ENCODE results near the gene SMAD6.

The SMAD6 gene

DNA sequence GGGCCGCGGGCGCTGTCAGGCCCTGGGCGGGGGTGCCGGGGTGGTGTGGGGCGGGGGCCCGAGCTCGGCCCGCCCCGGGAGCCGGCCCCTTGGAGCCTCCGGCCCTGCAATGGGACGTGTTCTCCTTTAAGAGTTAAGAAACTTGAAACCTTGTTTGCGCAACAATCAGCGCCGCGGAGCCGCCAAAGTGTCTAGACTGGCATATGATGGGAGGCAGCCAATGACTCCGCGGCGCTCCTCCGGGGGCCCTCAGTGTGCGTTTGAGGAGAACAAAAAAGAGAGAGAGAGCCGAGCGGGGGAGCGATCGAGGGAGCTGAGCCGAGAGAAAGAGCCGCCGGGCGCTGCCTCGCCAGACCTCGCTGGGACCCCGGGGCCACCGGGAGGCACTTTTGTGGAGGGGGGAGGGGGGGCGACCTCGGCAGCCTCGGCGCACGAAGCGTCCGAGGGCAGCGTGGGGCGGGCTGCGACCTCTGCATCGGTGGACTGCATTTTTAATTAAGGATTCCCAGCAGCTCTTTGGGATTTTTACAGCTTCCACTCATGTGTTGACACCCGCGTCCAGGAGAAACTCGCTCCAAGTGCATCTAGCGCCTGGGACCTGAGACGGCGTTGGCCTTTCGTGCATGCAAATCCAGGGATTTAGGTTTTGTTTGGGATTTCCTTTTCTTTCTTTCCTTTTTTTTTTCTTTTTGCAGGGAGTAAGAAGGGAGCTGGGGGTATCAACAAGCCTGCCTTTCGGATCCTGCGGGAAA is at the start of gene SMAD6:
Gene SMAD6, plus strand, starts transcription at position 202 of the 752 bp plus-strand sequence. CDS start 1,023 bp downstream, outside the sequence.
- DNase-seq (ENCODE audit: low spot score) = peak; percentile 66

DNA sequence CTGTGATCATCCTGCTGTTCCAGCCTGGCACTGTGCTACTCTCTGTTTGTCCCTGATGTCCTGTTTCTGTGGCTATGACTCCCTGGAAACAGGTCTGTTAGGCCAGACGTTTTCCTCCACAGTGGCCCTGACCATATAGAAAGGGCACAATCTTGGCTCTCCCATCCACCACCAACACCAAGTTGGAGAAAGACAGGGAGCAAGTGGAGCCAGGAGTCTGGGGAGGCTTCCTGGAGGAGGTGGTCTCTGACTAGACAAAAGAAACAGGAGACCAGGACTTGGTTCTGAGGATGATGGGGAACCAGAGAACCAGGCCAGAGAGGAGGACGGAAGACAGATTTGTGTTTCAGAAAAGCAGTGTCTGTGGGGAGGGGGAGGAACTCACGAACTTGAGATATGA is 49.2 kb upstream of the SMAD6 start:
- no peak for DNase-seq (ENCODE audit: low spot score)

DNA sequence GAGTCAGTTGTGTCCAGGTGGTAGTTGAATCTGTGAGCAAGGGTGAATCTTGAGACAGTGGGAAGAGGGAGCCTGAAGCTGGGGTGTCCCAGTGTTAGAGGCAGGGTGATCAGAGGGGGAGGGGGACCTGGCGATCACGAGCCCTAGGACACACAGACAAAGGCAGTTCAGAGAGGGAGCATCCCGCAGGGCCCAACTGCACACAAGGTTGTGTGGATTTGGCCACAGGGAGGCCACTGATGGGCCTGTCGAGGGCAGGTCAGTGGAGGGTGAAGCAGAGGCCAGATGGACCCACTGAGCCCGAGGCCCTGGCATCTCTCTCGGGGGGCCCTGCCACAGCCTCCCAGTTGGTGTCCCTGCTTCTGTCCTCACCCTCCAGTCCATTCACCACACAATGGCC is 48.6 kb upstream of the SMAD6 start:
- DNase-seq (ENCODE audit: low spot score) = no peak

DNA sequence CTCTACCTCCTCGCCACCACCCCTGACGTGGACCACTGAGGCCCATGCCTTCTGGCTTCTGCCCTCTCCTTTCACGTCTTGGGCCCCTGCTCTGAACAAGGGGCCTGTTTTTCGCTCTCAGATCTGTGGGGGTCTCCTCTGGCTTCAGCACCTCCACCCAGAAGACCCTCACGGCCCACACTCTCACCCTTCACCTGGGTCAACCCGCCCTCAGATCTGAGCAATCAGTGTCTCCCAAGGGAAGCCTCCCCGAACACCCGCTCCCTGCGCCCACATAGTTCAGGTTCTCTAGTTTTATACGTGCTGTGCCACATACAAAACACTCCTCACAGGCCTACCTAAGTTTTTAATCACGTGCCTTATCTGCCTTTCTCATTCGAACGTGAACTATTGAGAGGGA is 48.2 kb upstream of the SMAD6 start:
- DNase-seq (ENCODE audit: low spot score) = no peak

DNA sequence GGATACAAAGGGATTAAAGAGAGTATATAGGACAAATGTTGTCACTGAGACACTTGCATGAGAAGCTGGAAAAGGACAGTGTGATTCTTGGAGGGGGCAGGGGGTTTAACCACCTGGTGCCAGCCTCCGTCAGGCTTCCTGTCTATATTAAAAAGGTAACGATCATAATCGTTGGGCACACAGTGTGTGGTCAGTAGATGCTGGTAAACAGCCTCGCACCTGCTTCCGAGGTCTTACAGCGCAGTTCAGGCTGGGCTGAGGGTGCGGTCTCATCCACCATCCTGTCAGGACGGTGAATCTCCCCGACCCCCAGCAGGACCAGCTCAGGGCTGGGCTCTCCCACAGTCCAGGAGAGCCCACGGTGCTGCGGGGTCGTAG is 47.7 kb upstream of the SMAD6 start:
- no peak for DNase-seq (ENCODE audit: low spot score)

DNA sequence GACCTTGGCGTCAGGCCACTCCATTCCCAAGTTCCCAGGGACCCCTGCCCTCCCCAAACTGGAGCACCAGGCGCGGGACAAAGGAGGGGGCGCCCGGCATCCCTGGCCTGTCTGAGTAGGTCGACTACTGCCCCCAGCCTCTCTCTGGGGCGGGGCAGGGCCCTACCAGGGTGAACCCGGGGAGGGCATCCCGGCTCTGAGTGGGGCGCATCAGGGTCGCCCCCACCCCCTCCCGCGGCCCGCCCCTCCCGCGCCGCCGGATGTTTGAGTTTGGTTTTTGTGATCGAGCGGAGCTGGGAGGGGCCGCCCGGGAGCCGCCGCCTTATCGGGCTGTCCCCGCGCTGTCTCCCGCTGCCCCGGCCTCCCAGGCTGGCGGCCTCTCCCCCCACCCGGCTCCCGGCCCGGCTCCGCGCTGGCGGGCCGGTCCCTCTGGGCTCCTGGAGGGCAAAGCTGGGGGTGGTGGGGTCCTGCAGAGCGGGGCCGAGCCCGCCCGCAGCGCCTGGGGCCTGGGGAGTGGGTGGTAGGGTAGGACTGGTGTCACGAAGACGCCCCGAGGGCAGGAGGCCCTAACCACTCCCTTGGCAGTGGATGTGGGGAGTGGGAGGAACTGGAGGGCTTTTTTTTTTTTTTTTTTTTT is 47.2 kb upstream of the SMAD6 start:
- no peak for DNase-seq (ENCODE audit: low spot score)

DNA sequence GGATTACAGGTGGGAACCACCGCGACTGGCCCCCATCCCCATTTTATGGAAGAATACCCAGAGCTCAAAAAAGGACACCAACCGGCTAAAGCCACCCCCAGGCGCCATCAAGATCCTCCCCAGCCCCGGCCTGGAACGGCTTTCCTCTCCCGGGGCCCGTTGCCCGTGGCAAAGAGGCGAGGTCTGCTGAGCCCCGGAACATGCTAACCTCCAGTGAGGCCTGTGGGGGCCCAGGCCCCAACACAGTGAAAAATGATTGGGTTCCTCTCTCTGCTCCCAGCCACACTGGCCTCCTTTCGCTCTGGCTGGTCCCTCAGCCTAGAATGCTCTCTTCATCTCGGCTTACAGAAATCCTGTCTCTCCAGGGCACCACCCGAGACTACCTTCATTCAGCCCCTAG is 46.5 kb upstream of the SMAD6 start:
- no peak for DNase-seq (ENCODE audit: low spot score)

DNA sequence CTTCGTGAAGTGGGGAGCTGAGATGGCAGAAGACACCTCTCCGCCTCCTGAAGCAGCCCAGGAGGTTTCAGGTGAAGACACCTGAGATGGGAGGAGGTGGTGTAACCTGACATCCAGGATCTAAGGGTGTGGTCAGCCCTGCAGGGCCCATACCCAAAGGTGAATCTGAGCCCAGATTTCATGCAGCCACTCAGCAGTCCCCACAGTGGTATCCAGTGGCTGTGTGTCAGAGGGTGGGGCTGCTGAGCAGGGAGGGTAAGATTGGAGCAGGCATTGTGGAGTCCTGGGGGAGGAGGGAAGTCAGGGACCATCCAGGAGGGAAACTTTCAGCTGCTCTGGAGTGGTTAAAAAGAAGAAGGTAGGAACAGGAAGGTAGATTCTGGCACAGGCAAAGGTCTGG is 46.0 kb upstream of the SMAD6 start:
- DNase-seq (ENCODE audit: low spot score) = no peak

DNA sequence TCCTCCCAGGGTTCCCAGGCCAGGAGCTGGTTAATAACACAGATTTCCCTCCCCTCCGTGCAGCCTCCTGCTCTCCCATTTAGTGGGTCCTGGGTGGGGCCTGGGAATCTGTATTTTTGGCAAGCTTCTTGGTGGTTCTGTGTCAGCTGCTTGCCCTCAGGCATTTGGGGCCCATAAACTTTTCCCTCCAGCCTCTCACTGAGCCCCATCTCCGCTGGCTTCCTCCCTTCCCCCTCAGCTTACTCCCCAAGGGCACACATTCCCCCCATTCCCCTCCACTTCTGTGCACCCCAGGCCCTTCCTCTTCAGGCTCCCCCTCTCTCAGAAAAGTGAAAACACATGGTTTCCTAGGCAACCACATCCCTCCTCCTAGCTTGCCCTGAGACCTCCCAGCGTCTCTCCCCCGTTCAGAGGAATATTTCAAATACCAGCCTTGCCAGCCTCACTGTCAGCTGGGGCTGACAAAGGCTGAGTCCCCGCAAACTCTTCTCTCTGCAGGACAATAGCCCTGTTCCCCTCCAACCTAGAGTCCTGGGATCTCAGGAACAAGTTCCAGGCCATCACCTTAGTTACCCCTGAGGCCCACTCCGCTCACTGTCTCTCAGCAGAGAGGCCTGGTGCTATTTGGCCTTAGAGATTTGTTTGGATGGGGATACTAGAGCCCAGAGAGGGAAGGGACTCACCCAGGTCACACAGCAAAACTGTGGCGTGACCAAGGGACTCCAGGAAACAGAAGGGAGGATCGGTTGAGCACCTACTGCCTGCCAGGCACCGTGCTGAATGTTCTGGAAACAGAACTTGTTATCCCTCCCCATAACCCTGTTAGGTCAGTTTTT is 44.6 kb upstream of the SMAD6 start:
- no peak for DNase-seq (ENCODE audit: low spot score)

DNA sequence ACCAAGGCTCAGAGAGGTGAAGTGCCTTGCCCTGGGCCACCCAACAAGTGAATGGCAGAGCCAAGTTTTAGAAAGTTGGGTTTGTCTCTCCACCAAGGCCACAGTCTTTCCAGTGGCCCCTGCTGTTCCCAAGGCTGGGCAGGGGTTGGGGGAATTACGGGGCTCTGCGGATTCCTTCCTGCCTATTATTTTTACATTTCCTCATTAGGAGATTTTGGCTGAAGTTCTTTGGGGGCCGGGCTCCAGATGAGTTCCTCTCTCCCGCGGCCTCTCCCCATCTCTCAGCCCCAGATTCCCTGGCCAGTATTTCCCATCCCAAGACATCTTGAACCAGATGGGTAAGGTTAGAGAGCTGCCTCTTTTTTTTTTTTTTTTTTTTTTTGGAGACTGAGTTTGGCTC is 44.0 kb upstream of the SMAD6 start:
- DNase-seq (ENCODE audit: low spot score) = no peak

DNA sequence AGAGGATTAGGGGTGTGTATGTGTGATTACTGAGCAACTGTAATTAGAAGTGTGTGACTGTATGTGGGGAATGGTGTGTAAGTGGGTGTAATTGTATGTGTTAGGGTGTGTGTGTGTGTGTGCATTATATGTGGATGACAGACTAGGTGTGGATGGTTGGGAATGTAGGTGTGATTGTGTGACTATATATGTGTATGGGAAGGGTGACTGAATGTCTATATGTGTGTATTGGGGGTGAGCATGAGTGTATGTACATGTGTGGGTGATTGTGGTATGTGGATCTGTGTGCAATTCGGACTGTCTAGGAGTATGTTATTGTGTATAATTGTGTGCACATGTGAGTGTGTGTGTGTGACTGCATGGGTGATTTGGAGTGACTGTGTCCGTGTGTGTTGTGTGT is 43.2 kb upstream of the SMAD6 start:
- no peak for DNase-seq (ENCODE audit: low spot score)

DNA sequence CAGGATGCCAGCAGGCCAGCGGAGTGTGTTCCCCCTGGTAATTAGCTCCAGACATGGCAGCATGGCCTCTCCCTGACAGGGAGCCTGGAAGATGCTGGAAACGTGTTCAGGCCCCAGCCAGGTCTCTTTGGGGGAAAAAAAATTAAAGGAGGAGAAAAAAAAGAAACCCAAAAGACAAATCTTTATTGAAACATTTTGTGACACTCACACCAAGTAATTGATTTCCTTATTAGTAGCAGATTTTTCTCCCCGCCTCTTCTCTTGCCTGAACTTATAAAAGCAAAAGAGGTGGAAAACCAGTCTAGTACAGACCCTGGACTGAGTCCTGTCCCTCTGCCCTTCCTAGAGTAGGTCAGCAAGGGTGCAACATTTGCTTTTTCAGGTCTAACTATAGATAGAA is 42.7 kb upstream of the SMAD6 start:
- no peak for DNase-seq (ENCODE audit: low spot score)

DNA sequence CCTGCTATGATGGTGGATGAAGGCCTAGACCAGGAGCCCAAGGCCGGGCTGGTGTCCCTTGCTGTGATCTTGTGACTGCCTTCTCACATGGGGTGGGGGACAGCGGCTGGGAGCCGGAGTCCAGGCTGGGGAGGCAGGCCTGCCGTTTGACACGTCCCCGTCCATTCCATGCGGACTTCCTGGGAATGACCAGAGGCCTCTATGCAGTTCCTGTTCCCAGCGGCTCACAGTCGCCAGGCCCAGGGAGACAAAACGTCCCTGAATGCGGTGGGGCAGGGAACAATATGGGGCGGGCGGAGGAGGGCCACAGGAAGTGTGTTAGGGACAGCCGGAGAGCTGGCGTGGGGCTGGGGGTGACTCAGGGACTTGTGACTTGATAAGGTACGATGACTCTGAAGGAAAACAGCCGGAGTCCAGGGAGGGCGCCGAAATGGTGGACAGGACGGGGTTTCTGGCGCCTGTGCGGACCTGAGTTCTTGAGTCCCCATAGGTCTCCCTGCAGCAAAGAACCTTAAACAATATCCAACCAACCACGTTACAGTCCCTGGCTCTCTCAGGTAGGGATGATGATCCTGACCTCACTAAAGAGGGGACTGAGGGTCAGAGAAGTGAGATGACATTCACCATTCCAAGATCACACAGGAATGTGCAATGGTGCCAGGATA is 40.5 kb upstream of the SMAD6 start:
- no peak for DNase-seq (ENCODE audit: low spot score)

DNA sequence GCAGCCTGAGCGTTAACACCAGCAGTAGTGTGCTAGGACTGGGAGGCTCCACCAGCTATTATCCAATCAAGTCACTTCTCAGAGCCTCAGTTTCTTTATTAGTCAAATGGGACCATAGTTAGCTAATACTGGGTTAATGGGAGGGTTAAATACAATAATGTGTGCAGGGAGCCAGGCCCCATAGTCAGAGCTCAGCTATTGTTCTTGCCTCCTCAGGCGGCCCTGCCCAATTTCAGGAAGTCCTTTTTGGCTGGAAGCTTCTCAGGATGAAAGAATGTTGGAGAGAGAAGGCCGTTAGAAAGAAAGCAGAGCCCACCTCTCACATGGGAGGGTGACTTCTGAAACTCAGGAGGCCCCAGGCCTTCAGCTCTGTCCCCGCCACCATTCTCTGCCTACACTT is 39.5 kb upstream of the SMAD6 start:
- no peak for DNase-seq (ENCODE audit: low spot score)

DNA sequence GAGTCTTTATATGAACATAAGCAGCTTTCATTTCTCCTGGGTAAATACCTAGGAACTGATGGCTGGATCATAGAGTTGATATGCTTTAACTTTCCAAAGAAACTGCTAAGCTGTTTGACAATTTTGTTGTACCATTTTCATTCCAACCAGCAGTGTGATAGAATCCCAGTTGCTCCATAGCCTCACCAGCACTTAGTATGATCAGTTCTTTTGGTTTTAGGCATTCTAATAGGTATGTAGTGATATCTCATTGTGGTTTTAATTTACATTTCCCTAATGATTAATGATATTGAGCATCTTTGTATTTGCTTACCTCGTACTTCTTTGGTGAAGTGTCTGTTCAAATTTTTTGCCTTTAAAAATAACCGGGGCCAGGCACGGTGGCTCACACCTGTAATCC is 38.4 kb upstream of the SMAD6 start:
- no peak for DNase-seq (ENCODE audit: low spot score)

DNA sequence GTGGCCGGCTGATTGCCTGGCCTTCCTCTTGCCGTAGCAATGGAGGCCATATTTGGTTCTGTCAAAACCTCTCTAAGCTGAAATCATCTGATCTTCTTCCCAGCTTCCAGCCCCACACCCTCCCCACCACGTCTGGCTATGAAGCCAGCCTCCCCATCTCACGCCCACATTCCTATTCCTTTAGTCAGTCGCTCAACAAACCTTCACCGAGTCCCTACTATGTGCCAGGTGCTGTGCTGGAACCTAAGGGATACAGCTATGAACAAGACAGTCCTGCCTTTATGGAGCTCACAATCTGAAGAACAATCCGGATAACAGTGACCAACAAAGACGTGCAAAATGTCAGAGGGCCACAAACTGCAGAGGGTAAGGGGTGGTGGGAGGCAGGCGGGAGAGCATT is 31.9 kb upstream of the SMAD6 start:
- no peak for DNase-seq (ENCODE audit: low spot score)

DNA sequence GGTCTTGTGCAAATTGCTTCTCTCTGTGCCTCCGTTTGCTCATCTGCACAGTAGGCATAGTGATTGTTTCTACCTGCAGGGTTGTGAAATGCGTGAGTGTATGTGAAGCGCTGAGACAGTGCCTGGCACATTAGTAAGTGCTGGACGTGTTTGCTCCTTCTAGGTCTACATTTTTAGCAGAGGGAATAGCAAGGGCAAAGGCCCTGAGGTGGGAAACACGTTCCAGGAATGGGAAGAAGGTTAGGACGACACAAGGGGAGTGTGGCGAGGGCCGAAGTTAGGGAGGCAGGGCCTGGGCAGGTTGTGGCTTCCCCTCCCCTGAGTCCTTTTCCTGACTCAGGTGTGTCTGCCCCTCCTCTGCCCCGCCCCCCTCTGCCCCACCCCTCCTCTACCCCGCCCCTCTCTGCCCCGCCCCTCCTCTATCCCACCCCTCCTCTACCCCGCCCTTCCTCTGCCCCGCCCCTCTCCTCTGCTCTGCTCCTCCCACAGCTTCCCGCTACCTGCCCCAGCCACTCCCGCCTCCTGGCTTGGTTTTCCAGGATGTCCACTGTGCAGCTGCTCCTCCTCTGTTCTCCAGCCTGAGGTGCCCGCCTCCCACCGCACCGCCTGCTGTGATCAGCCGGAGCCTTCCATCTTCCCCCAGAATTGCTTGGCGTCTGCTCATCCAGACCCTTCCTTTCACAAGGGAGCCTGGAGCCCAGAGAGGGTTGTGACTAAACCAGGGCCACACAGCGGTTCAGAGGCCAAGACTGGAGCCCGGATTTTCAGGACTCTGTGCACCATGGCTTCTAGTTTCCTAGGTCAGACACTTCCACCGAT is 31.1 kb upstream of the SMAD6 start:
- DNase-seq (ENCODE audit: low spot score) = no peak

DNA sequence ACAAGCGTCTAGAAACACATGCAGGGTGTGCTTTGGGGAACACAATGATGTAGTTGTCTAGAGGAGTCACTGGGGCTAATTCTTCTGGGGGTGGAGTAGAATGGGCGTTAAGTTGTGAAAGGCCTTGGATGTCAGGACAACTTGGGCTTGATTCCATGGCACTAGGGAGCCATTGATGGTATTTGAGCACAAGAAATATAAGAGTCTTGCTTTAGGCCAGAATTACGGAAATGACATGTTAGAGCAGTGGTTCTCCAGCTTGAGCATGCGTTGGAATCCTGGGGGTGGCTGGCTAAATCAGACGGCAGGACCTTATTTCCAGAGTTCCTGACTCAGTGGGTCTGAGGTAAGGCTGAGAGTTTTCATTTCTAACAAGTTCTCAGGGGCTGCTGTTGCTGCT is 29.2 kb upstream of the SMAD6 start:
- DNase-seq (ENCODE audit: low spot score) = no peak

DNA sequence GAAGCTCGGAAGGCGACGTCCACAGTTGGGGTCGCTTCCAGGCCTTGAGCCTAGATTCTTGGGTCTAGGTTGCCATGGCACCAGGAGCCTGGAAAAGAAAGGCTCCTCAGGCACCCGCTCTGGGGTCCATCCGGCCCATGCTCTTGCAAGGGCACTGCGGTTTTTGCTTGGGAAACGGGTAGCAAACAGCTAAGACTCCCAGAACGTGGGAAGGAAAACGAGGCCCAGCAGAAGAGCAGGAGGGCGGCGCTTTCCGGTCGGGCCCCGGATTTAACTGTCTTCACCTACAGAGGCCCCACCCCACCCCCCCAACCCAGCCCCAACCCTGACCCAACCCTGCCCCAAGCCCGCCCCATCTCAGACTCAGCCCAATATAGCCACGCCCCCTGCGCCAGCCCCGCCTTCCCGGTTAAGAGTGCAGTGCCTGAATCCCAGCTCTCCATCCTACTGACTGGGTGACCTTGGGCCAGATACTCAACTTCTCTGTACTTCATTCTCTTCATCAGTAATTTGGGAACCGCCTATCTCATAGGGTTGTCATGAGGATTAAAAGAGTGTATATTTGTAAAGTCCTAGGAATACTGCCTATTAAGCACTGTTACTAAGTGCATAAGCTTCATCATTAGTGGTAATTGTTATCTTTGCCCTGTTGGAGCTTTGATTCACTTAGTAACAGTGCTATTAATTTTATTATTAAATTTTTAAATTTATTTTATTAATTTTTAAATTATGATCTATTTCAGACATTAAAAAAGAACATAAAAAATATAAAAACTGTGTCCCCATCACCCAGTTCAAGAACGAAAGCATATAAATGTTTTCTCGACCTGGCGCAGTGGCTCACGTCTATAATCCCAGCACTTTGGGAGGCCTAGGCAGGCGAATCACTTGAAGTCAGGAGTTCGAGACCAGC is 28.4 kb upstream of the SMAD6 start:
- DNase-seq (ENCODE audit: low spot score) = peak; percentile 12

DNA sequence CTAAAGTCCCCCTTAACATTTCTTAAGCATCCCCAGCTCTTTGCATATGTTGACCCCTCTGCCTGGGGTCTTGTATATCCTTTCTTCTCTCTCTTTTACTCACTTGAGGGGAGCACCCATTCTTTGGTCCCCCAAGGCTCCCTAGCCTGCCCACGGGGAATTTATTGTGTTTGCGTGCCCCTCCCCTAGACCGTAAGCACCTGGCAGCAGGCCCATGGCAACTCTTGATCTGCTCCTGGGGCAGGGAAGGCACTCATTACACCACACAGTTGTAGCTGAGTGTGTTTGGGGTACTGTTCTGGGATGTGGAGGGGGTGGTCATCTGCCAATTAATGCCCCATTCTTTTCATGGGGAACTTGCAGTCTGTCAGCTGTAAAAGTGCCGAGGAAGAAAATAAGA is 27.3 kb upstream of the SMAD6 start:
- DNase-seq (ENCODE audit: low spot score) = no peak

DNA sequence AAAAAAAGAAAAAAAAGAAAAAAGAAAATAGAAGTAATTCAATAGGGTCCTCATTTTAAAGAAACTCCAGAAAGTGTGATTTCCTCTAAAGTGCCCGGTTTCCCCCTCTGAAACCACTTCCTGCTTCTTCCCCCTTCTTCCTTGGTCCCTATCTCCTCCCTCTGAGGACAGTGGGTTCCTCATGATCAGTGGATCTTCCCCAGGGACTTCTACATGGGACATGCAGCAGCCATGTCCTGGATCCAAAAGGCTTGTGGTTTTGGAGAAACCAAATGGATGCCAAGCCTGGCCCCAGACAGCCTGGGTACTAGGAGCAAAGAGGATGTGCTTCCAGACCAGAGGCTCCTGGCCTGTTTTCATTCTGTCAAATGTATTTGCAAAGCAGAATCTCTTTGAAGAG is 26.6 kb upstream of the SMAD6 start:
- DNase-seq (ENCODE audit: low spot score) = no peak
